Neural cell (in vitro differentiated cells): ENCODE results near the gene OGFOD1.

Experiments used
- CTCF ChIP-seq: fragments of 450-650 bp; IDR thresholded peaks from 2 replicates; pipeline ENCODE4 v1.5.1; 2014; ENCODE audit warnings: antibody characterized with exemption, mild to moderate bottlenecking, moderate library complexity; ENCODE audit not compliant: poor library complexity, severe bottlenecking
- EZH2 ChIP-seq: fragments of 200-600, 300-800 bp; shearing (Covaris generic), sonication (generic); IDR thresholded peaks from 2 replicates; pipeline ENCODE4 v1.6.1; 2014; ENCODE audit warnings: antibody characterized with exemption, low read length, borderline replicate concordance, mild to moderate bottlenecking; ENCODE audit not compliant: insufficient read depth, poor library complexity, severe bottlenecking
- REST ChIP-seq: IDR thresholded peaks from 2 replicates; pipeline ENCODE4 v1.6.1; 2012; ENCODE audit warnings: borderline replicate concordance
- SMC3 ChIP-seq: fragments of 450-650 bp; conservative IDR thresholded peaks from 2 replicates; pipeline ENCODE4 v1.6.1; 2014; ENCODE audit warnings: antibody characterized with exemption, mild to moderate bottlenecking, moderate library complexity; ENCODE audit not compliant: poor library complexity

- TF ChIP-seq CTCF: no peak
- no peak for TF ChIP-seq REST
- no peak for TF ChIP-seq SMC3
- no peak for TF ChIP-seq EZH2
Measured at GRCh38 chr16:56468800-56469199, 17.4 kb downstream of the OGFOD1 start.
